ENCODE measurements around the gene IFNB1. TPM values are rescaled to one million over a fixed set of nuclear protein-coding genes. Genes with fewer than 3 reads are reported as not detected.

The IFNB1 gene
- total RNA-seq, 1 donor from 2014 or later, result not detected

DNA sequence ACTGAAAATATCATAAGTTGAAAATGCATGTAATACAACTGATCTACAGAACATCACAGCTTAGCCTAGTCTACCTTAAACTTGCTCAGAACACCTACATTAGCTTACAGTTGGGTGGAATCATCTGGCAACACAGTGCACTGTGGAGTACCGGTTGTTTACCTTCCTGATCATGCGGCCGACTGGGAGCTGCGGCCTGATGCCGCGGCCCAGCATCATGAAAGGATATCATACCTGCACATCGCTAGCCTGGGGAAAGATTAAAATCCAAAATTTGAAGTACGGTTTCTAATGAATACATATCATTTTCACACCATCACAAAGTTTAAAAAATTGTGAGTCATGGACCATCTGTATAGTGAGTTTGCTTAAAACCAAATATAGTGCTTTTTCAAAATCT, 48.1 kb downstream of the IFNB1 start:
- DNase-seq (ENCODE audit: low spot score), result no peak
- Mint-ChIP-seq H3K4me1 (ENCODE audit: unreplicated experiment) (peaks cover 3% of the 10 kb centered on the region), H3K27ac (ENCODE audit: unreplicated experiment) (no peak overlapping the region), H3K27me3 (ENCODE audit: unreplicated experiment) (peaks cover 3% of the 10 kb centered on the region), H3K36me3 (ENCODE audit: low read depth, unreplicated experiment) (no peaks in the 10 kb centered on the region), H3K9me3 (ENCODE audit: unreplicated experiment) (no peaks in the 10 kb centered on the region), H3K4me3 (ENCODE audit: unreplicated experiment) (no peak overlapping the region)
- TF ChIP-seq, protein P1, sequence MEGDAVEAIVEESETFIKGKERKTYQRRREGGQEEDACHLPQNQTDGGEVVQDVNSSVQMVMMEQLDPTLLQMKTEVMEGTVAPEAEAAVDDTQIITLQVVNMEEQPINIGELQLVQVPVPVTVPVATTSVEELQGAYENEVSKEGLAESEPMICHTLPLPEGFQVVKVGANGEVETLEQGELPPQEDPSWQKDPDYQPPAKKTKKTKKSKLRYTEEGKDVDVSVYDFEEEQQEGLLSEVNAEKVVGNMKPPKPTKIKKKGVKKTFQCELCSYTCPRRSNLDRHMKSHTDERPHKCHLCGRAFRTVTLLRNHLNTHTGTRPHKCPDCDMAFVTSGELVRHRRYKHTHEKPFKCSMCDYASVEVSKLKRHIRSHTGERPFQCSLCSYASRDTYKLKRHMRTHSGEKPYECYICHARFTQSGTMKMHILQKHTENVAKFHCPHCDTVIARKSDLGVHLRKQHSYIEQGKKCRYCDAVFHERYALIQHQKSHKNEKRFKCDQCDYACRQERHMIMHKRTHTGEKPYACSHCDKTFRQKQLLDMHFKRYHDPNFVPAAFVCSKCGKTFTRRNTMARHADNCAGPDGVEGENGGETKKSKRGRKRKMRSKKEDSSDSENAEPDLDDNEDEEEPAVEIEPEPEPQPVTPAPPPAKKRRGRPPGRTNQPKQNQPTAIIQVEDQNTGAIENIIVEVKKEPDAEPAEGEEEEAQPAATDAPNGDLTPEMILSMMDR (IDR thresholded peaks at IDR 0.05; ENCODE audit: unreplicated experiment), result no peak

DNA sequence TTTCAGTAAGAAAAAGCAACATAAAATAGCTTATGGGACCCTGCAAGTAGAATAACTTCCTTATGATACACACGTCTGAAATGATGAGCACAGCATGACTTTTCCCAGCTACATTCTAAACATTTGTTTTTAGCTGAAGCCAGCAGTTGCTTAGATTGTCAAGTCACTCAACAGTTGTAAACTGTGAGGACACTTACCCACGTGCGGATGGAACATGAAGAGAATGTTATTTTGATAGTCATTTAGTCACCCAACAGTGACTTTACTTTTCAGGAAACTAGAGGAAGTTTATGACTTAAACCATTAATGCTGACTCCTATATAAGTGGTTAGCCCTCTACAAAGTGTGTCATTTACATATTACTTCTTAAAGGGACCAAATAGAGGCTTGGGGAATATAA, 49.3 kb downstream of the IFNB1 start:
- no peaks in the 10 kb centered on the region for H3K27me3 Mint-ChIP-seq (ENCODE audit: unreplicated experiment)
- TF ChIP-seq, protein P1 (IDR thresholded peaks at IDR 0.05; ENCODE audit: unreplicated experiment), result no peak
- no peaks in the 10 kb centered on the region for H3K9me3 Mint-ChIP-seq (ENCODE audit: unreplicated experiment)
- peaks cover 3% of the 10 kb centered on the region for H3K36me3 Mint-ChIP-seq (ENCODE audit: low read depth, unreplicated experiment)
- H3K4me3 Mint-ChIP-seq (ENCODE audit: unreplicated experiment), result no peak overlapping the region
- no peak for DNase-seq (ENCODE audit: low spot score)
- peaks cover 3% of the 10 kb centered on the region for H3K4me1 Mint-ChIP-seq (ENCODE audit: unreplicated experiment)
- H3K27ac Mint-ChIP-seq (ENCODE audit: unreplicated experiment), result no peak overlapping the region

DNA sequence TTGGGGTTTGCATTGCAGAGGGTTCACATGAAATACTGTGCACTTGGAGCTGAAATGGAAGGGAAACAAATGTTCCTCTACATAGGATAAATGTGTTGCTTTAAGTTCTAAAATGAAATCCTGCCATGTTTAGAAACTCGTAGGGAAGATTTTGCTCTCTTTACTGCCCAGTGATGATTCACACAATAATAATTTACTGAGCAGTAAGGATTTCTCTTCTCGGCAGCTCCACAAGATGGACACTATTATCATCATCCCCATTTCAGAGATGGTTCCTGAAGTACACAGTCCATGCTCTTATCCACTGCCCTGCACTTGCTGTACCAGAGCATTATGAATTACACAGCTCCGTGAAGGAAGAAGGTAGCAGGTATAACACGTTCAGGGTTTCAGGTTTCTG, 50.4 kb downstream of the IFNB1 start:
- DNase-seq (ENCODE audit: low spot score), result no peak
- Mint-ChIP-seq H3K9me3 (ENCODE audit: unreplicated experiment) (no peaks in the 10 kb centered on the region), H3K27ac (ENCODE audit: unreplicated experiment) (no peak overlapping the region), H3K4me1 (ENCODE audit: unreplicated experiment) (peaks cover under 1% of the 10 kb centered on the region), H3K27me3 (ENCODE audit: unreplicated experiment) (no peaks in the 10 kb centered on the region), H3K4me3 (ENCODE audit: unreplicated experiment) (no peak overlapping the region), H3K36me3 (ENCODE audit: low read depth, unreplicated experiment) (peaks cover 8% of the 10 kb centered on the region)
- TF ChIP-seq, protein P1 (IDR thresholded peaks at IDR 0.05; ENCODE audit: unreplicated experiment), result no peak

Other genes with a start within 250 kb of the IFNB1 start
- gene HACD4, start 46.3 kb downstream of the IFNB1 start, total RNA-seq (ENCODE audit: unreplicated experiment), result 5.7 TPM
- not detected for gene IFNW1, start 63.9 kb upstream of the IFNB1 start, total RNA-seq (ENCODE audit: unreplicated experiment)
- not detected for gene IFNA21, start 88.7 kb upstream of the IFNB1 start, total RNA-seq (ENCODE audit: unreplicated experiment)
- not detected for gene IFNA4, start 109.6 kb upstream of the IFNB1 start, total RNA-seq (ENCODE audit: unreplicated experiment)
- gene IFNA7, start 124.3 kb upstream of the IFNB1 start, total RNA-seq (ENCODE audit: unreplicated experiment), result not detected
- not detected for gene IFNA10, start 129.2 kb upstream of the IFNB1 start, total RNA-seq (ENCODE audit: unreplicated experiment)
- gene IFNA16, start 139.4 kb upstream of the IFNB1 start, total RNA-seq (ENCODE audit: unreplicated experiment), result not detected
- gene IFNA17, start 150.3 kb upstream of the IFNB1 start, total RNA-seq (ENCODE audit: unreplicated experiment), result not detected
- not detected for gene IFNA14, start 162.1 kb upstream of the IFNB1 start, total RNA-seq (ENCODE audit: unreplicated experiment)
- not detected for gene IFNA5, start 227.4 kb upstream of the IFNB1 start, total RNA-seq (ENCODE audit: unreplicated experiment)

Measured in endothelial cell (in vitro differentiated cells).